H1 (cell line): ENCODE results near the gene CLEC10A. TPM values are rescaled to one million over a fixed set of nuclear protein-coding genes. Genes with fewer than 3 reads are reported as not detected.

Experiments
- CTCF ChIA-PET: fragments of 300-600 bp; sonication (Branson Sonifier 250); formaldehyde crosslinking; loops from one replicate; lab custom pipeline; 2021; ENCODE audit not compliant: partially characterized antibody; lab: Charles Lee
- POLR2A ChIA-PET: fragments of 300-600 bp; sonication (Branson Sonifier 250); formaldehyde crosslinking; loops from one replicate; lab custom pipeline; 2021; ENCODE audit warnings: inconsistent platforms; ENCODE audit not compliant: partially characterized antibody; lab: Charles Lee
- DNase-seq, 2 experiments: peaks; one replicate each; pipeline versions ENCODE4 v3.0.0 to v3.0.0-alpha.2; 2010 to 2022; ENCODE audit warnings: low spot score in 2 of 2, low read depth in 1 of 2, mixed read lengths in 1 of 2
- FAIRE-seq: peaks from 2 replicates; lab custom pipeline; 2011; peaks lifted over from hg19 to GRCh38; lab: Jason Lieb, UNC
- H2AFZ ChIP-seq: 2 replicates; pipeline ENCODE4 v1.8.1; 2012; ENCODE audit warnings: low read length, inconsistent platforms
- H2AK5ac ChIP-seq: 2 replicates; pipeline ENCODE4 v1.6.1; 2013; ENCODE audit warnings: low read depth, low read length
- H2BK120ac ChIP-seq: replicated peaks from 2 replicates; pipeline ENCODE3; 2013; ENCODE audit warnings: low read depth, low read length, inconsistent platforms
- H2BK12ac ChIP-seq: 2 replicates; pipeline ENCODE4 v1.6.1; 2013; ENCODE audit warnings: low read depth, low read length
- H2BK15ac ChIP-seq: 2 replicates; pipeline ENCODE4 v1.6.1; 2013; ENCODE audit warnings: low read length
- H2BK20ac ChIP-seq: 2 replicates; pipeline ENCODE4 v1.6.1; 2013; ENCODE audit warnings: low read length
- H2BK5ac ChIP-seq: 2 replicates; pipeline ENCODE4 v1.6.1; 2013; ENCODE audit warnings: low read depth, low read length
- H3K14ac ChIP-seq: 2 replicates; pipeline ENCODE4 v1.6.1; 2013; ENCODE audit warnings: inconsistent platforms; ENCODE audit not compliant: insufficient read length
- H3K18ac ChIP-seq: 2 replicates; pipeline ENCODE4 v1.6.1; 2013; ENCODE audit warnings: low read length; ENCODE audit errors: extremely low read depth
- H3K23ac ChIP-seq: 2 replicates; pipeline ENCODE4 v1.6.1; 2013; ENCODE audit warnings: inconsistent platforms; ENCODE audit not compliant: insufficient read length
- H3K23me2 ChIP-seq: 2 replicates; pipeline ENCODE4 v1.6.1; 2013; ENCODE audit warnings: low read depth, low read length
- H3K27ac ChIP-seq: 2 replicates; pipeline ENCODE4 v1.6.1; 2011; ENCODE audit warnings: low read depth, low read length, inconsistent platforms
- H3K27me3 ChIP-seq, 4 experiments: replicated peaks in 1 of 4; 1 replicate in 1 of 4; 2 replicates in 3 of 4; pipeline versions ENCODE4 v1.6.1 to v1.8.1; 2011 to 2013; ENCODE audit warnings: low read length in 3 of 4, mild to moderate bottlenecking in 3 of 4, inconsistent platforms in 2 of 4, mixed read lengths in 2 of 4, moderate library complexity in 1 of 4; ENCODE audit not compliant: control insufficient read depth in 3 of 4, insufficient read depth in 3 of 4; ENCODE audit errors: extremely low read depth in 1 of 4
- H3K36me3 ChIP-seq, 4 experiments: 2 replicates each; pipeline versions ENCODE4 v1.6.1 to v1.8.1; 2011 to 2013; ENCODE audit warnings: mild to moderate bottlenecking in 4 of 4, low read length in 3 of 4, moderate library complexity in 2 of 4, control low read depth in 1 of 4, inconsistent platforms in 1 of 4; ENCODE audit not compliant: insufficient read depth in 4 of 4, control insufficient read depth in 2 of 4
- H3K4ac ChIP-seq: replicated peaks from 2 replicates; pipeline ENCODE3; 2013; ENCODE audit warnings: low read length, low read depth, mixed read lengths, inconsistent platforms; ENCODE audit not compliant: insufficient read length
- H3K4me1 ChIP-seq, 4 experiments: replicated peaks in 1 of 4; 1 replicate in 1 of 4; 2 replicates in 3 of 4; pipeline versions ENCODE4 v1.6.1 to v1.8.1; 2011 to 2013; ENCODE audit warnings: low read length in 3 of 4, inconsistent platforms in 2 of 4, mixed read lengths in 1 of 4; ENCODE audit not compliant: insufficient read depth in 4 of 4, control insufficient read depth in 3 of 4
- H3K4me2 ChIP-seq, 2 experiments: 2 replicates each; pipeline versions ENCODE4 v1.6.1 to v1.8.1; 2011 to 2013; ENCODE audit warnings: low read depth in 2 of 2, low read length in 2 of 2, control low read depth in 1 of 2, inconsistent platforms in 1 of 2, mild to moderate bottlenecking in 1 of 2; ENCODE audit not compliant: insufficient read depth in 1 of 2
- H3K4me3 ChIP-seq, 4 experiments: fragments of 200-600, 300-600 bp in 1 of 4; sonication (generic), shearing (Covaris generic), sonication (Bioruptor Twin) in 1 of 4; 2 replicates each; pipeline versions ENCODE4 v1.5.1 to v1.8.1; 2011 to 2016; ENCODE audit warnings: low read length in 4 of 4, low read depth in 3 of 4, control low read depth in 2 of 4, inconsistent platforms in 2 of 4, mild to moderate bottlenecking in 2 of 4, mixed read lengths in 1 of 4, moderate library complexity in 1 of 4; ENCODE audit not compliant: insufficient read depth in 2 of 4; ENCODE audit errors: extremely low read depth in 1 of 4
- H3K56ac ChIP-seq: replicated peaks from 2 replicates; pipeline ENCODE3; 2013; ENCODE audit warnings: low read depth, mild to moderate bottlenecking, mixed read lengths, low read length, inconsistent platforms; ENCODE audit not compliant: insufficient read length
- H3K79me1 ChIP-seq: 2 replicates; pipeline ENCODE4 v1.6.1; 2013; ENCODE audit warnings: low read depth, low read length, control low read depth
- H3K79me2 ChIP-seq, 2 experiments: 2 replicates each; pipeline versions ENCODE4 v1.6.1 to v1.8.1; 2012 to 2013; ENCODE audit warnings: low read length in 2 of 2, mild to moderate bottlenecking in 2 of 2, inconsistent platforms in 1 of 2; ENCODE audit not compliant: insufficient read depth in 2 of 2, control insufficient read depth in 1 of 2
- H3K9ac ChIP-seq, 4 experiments: replicated peaks in 1 of 4; 1 replicate in 1 of 4; 2 replicates in 3 of 4; pipeline versions ENCODE4 v1.6.1 to v1.8.1; 2011 to 2013; ENCODE audit warnings: low read depth in 3 of 4, low read length in 3 of 4, control low read depth in 2 of 4, mild to moderate bottlenecking in 2 of 4, moderate library complexity in 2 of 4, inconsistent platforms in 1 of 4; ENCODE audit errors: extremely low read depth in 1 of 4
- H3K9me3 ChIP-seq, 2 experiments: 2 replicates each; pipeline versions ENCODE4 v1.6.1 to v1.8.1; 2012 to 2013; ENCODE audit warnings: mild to moderate bottlenecking in 2 of 2, moderate library complexity in 2 of 2, control low read depth in 1 of 2, inconsistent platforms in 1 of 2, low read depth in 1 of 2, low read length in 1 of 2, mixed read lengths in 1 of 2; ENCODE audit not compliant: insufficient read depth in 2 of 2
- H4K20me1 ChIP-seq, 2 experiments: replicated peaks in 1 of 2; 2 replicates each; pipeline versions ENCODE3 to v1.8.1; 2011 to 2013; ENCODE audit warnings: inconsistent platforms in 2 of 2, low read length in 2 of 2, mild to moderate bottlenecking in 1 of 2; ENCODE audit not compliant: insufficient read depth in 2 of 2, control insufficient read depth in 1 of 2
- H4K5ac ChIP-seq: 2 replicates; pipeline ENCODE4 v1.6.1; 2013; ENCODE audit warnings: low read length, low read depth, mixed read lengths, inconsistent platforms; ENCODE audit not compliant: insufficient read length
- H4K8ac ChIP-seq: 2 replicates; pipeline ENCODE4 v1.8.0; 2013; ENCODE audit warnings: mild to moderate bottlenecking, moderate library complexity, low read length, inconsistent platforms; ENCODE audit not compliant: insufficient read depth; ENCODE audit errors: extremely low read depth
- H4K91ac ChIP-seq: replicated peaks from 2 replicates; pipeline ENCODE3; 2013; ENCODE audit warnings: low read length, mixed read lengths, inconsistent platforms; ENCODE audit not compliant: insufficient read length
- BACH1 ChIP-seq: IDR thresholded peaks from 2 replicates; pipeline ENCODE4 v1.6.1; 2012; ENCODE audit warnings: low read length, improper control_type of control experiment
- CHD1 ChIP-seq: IDR thresholded peaks from 2 replicates; pipeline ENCODE4 v1.6.1; 2012; ENCODE audit warnings: low read depth, low read length, improper control_type of control experiment
- HDAC2 ChIP-seq, 2 experiments: fragments of 300-600 bp in 1 of 2; sonication (generic) in 1 of 2; IDR thresholded peaks; 2 replicates each; pipeline ENCODE4 v1.6.1; 2011 to 2012; ENCODE audit warnings: low read depth in 2 of 2, low read length in 2 of 2, mild to moderate bottlenecking in 2 of 2, moderate library complexity in 2 of 2, borderline replicate concordance in 1 of 2, inconsistent platforms in 1 of 2
- KDM1A ChIP-seq: fragments of 200-600, 300-600 bp; sonication (generic); IDR thresholded peaks from 2 replicates; pipeline ENCODE4 v1.7.1; 2016; ENCODE audit warnings: mild to moderate bottlenecking, low read length, borderline replicate concordance
- MAFK ChIP-seq: IDR thresholded peaks from 2 replicates; pipeline ENCODE4 v1.6.1; 2012; ENCODE audit warnings: low read depth, mild to moderate bottlenecking, improper control_type of control experiment, low read length
- NRF1 ChIP-seq: IDR thresholded peaks from 2 replicates; pipeline ENCODE4 v1.6.1; 2011; ENCODE audit warnings: mild to moderate bottlenecking, low read depth, low read length, improper control_type of control experiment
- RBBP5 ChIP-seq: IDR thresholded peaks from 2 replicates; pipeline ENCODE4 v1.7.1; 2012; ENCODE audit warnings: low read depth, mild to moderate bottlenecking, inconsistent platforms, low read length, moderate library complexity, borderline replicate concordance
- SP4 ChIP-seq: IDR thresholded peaks from 2 replicates; pipeline ENCODE4 v1.6.1; 2012; ENCODE audit warnings: low read length, inconsistent platforms
- TBP ChIP-seq: IDR thresholded peaks from 2 replicates; pipeline ENCODE4 v1.6.1; 2011; ENCODE audit warnings: low read depth, low read length, improper control_type of control experiment
- WGBS, 2 experiments: shearing (Covaris generic) in 1 of 2; methylation state at CpG; one replicate each; pipeline versions ENCODE4 v1.1.6 to v1.1.7; 2013 to 2015; ENCODE audit warnings: low lambda C conversion rate in 2 of 2, mixed read lengths in 2 of 2, inconsistent platforms in 1 of 2, low coverage in 1 of 2, missing lambda C conversion rate in 1 of 2; ENCODE audit not compliant: insufficient replicate concordance in 2 of 2, insufficient coverage in 1 of 2, insufficient read length in 1 of 2; ENCODE audit errors: extremely low coverage in 1 of 2, missing lambda C conversion rate in 1 of 2; 5-methylcytosine and 5-hydroxymethylcytosine counted together
- polyA plus RNA-seq, 7 experiments: library from polyadenylated mRNA; depleted of rRNA in 3 of 7; stranded (reverse) in 5 of 7; unstranded in 2 of 7; fragments of >200 nt in 5 of 7; fragments of 200-250 nt in 2 of 7; gene quantifications; 1 replicate in 5 of 7; 2 replicates in 1 of 7; 4 replicates in 1 of 7; pipeline versions ENCODE4 v1.2.1 to v1.2.3, GENCODE V29; 2011 to 2013; ENCODE audit warnings: missing spikeins in 2 of 7, mixed read lengths in 2 of 7
- total RNA-seq: library from RNA; stranded (reverse); fragmentation: NEBNext Ultra II Directional; extraction: Animal tissue kit (Norgen Biotek cat#: 25700); gene quantifications from 2 replicates; pipeline ENCODE4 v1.2.1, GENCODE V29; 2021
- TF ChIP-seq, protein P1 (sequence below): IDR thresholded peaks from 2 replicates; pipeline ENCODE4 v1.6.1; 2012; ENCODE audit warnings: inconsistent platforms

CLEC10A gene
- total and polyA plus RNA-seq, 2 of the 8 experiments (the other 6 are each of a cell fraction or from before 2014, with no cell fraction given), result not detected

DNA sequence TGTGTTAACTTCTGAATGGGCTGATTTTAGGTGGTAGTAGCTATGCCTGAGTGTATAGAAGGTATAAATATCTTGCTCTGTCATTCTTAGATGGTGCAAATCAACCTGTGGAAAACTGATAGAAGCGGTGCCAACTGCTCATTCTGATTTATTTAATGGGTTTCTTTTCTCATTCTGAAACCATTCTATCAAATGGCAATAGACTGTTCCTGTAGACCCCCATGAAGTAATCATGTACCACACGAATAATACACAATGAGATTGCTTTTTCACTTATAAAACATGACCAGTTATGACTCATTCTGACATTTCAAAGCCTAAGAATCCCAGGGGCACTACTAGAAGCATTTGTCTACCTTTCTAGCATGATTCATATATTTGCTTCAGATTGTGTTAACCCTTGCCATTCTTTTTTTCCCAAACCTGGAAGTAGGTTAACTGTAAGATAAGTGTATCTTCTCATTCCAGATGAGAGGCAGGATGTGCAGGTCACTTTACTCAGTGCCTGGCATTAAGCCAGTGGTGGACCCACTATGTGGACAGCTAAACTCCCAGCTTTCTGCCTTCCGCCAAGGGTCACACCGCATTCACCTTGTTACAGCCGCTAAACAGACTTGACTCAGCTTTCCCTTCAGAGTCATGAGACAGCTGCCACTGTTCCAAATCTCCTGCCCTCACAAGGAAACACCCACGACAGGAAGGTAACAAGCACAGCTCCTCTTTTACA, 19.7 kb downstream of the CLEC10A start:
- no peak overlapping the region for H2AK5ac ChIP-seq
- 71% methylated on average over 6 of the region's 6 CpGs; no CpG with 5 or more reads in 1 of the 2 experiments for WGBS, 2 experiments
- POLR2A ChIA-PET, result no interaction called here

More for the DNA sequence above, 19.7 kb downstream of the CLEC10A start:
- no peak for DNase-seq
- Histone ChIP-seq H4K5ac (no peak overlapping the region), H3K27ac (no peak overlapping the region), H3K79me1 (no peaks in the 10 kb centered on the region), H3K27me3 (no peaks in the 10 kb centered on the region), H3K79me2 (no peaks in the 10 kb centered on the region), H2AFZ (no peak overlapping the region), H3K23ac (no peak overlapping the region), H3K4me1 (no peaks in the 10 kb centered on the region; a peak in 1 of 7 replicates), H3K14ac (no peak overlapping the region), H3K9me3 (no peaks in the 10 kb centered on the region), H4K20me1 (no peaks in the 10 kb centered on the region), H2BK20ac (no peak overlapping the region), H3K4ac (no peak overlapping the region), H2BK12ac (no peak overlapping the region), H4K8ac (no peak overlapping the region), H3K56ac (no peak overlapping the region), H3K4me2 (no peak overlapping the region), H2BK15ac (no peak overlapping the region), H3K36me3 (no peaks in the 10 kb centered on the region), H4K91ac (no peak overlapping the region), H2BK120ac (no peak overlapping the region), H3K4me3 (no peak overlapping the region), H3K9ac (no peak overlapping the region), H2BK5ac (no peak overlapping the region), H3K18ac (no peak overlapping the region), H3K23me2 (no peaks in the 10 kb centered on the region)
- CTCF ChIA-PET, result interaction anchor here (1.1 to 17.5 kb wide), 3 partner anchors 13 to 80 kb away, joined by 4 to 434 read pairs (median 4); no protein-coding TSS in a partner anchor
- no peak for FAIRE-seq
- TF ChIP-seq TBP (no peak), RBBP5 (no peak), CHD1 (no peak), KDM1A (no peak), BACH1 (no peak), SP4 (no peak), MAFK (no peak), HDAC2 (IDR thresholded peaks at IDR 0.05; ENCODE audit: borderline replicate concordance in 1 of 2, low read depth in 2 of 2, low read length in 2 of 2) (no peak), NRF1 (no peak)
- TF ChIP-seq, protein P1, sequence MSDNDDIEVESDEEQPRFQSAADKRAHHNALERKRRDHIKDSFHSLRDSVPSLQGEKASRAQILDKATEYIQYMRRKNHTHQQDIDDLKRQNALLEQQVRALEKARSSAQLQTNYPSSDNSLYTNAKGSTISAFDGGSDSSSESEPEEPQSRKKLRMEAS, result no peak
